Uterus (tissue), 4 donors: ENCODE data around the gene POU5F2. TPM values are rescaled to one million over a fixed set of nuclear protein-coding genes. Genes with fewer than 3 reads are reported as not detected.

ENCODE experiments used
- DNase-seq, 2 donors: peaks; one replicate each; pipeline ENCODE4 v3.0.0-alpha.2; 2019 to 2020
- H3K27ac ChIP-seq, 2 donors: fragments of 200-600 bp; sonication (generic); 1 replicate in 1 of 2; 2 replicates in 1 of 2; pipeline ENCODE4 v1.5.1; 2016 to 2018
- H3K27me3 ChIP-seq, 2 donors: fragments of 200-600 bp; sonication (generic); one replicate each; pipeline ENCODE4 v1.5.1; 2018 to 2019; ENCODE audit warnings: control low read depth in 1 of 2
- H3K36me3 ChIP-seq, 2 donors: fragments of 200-600 bp; sonication (generic); one replicate each; pipeline ENCODE4 v1.5.1; 2019; ENCODE audit warnings: control low read depth in 1 of 2
- H3K4me1 ChIP-seq, 2 donors: fragments of 200-600 bp; sonication (generic); one replicate each; pipeline ENCODE4 v1.5.1; 2018 to 2019; ENCODE audit warnings: control low read depth in 1 of 2
- H3K4me3 ChIP-seq, 2 donors: fragments of 200-600 bp; sonication (generic); 1 replicate in 1 of 2; 2 replicates in 1 of 2; pipeline ENCODE4 v1.5.1; 2018 to 2019; ENCODE audit warnings: mild to moderate bottlenecking in 1 of 2
- H3K9me3 ChIP-seq, 2 donors: fragments of 200-600 bp; sonication (generic); one replicate each; pipeline ENCODE4 v1.5.1; 2019; ENCODE audit warnings: control low read depth in 1 of 2
- POLR2A ChIP-seq, 2 donors: fragments of 450-650 bp; IDR thresholded peaks; one replicate each; pipeline ENCODE4 v1.6.1; 2016; ENCODE audit warnings: antibody characterized with exemption in 2 of 2, mild to moderate bottlenecking in 1 of 2, moderate library complexity in 1 of 2
- intact Hi-C: fragments of 100-400 bp; cut with DNase I; formaldehyde crosslinking; loops from one replicate; pipeline ENCODE4 v1.15.1; 2023; ENCODE audit warnings: low total_unique reads
- total RNA-seq, 4 donors: library from RNA; depleted of rRNA in 3 of 4; stranded (reverse); fragments of >200 nt in 3 of 4; gene quantifications; one replicate each; pipeline versions ENCODE4 v1.1.0 to v1.2.4, GENCODE V29; 2014 to 2023
- TF ChIP-seq, protein P1 (sequence below), 4 experiments: fragments of 200-600 bp in 2 of 4; fragments of 450-650 bp in 2 of 4; sonication (generic) in 2 of 4; IDR thresholded peaks; one replicate each; pipeline ENCODE4 v1.5.1; 2016 to 2019; ENCODE audit warnings: antibody characterized with exemption in 4 of 4, mild to moderate bottlenecking in 2 of 4, moderate library complexity in 1 of 4
- donor health status: DM: yes; HTN: yes; CAD: no.

POU5F2 gene
- total RNA-seq, 4 donors from 2014 or later: 1.2 to 6.4 (median 2.6) TPM

DNA sequence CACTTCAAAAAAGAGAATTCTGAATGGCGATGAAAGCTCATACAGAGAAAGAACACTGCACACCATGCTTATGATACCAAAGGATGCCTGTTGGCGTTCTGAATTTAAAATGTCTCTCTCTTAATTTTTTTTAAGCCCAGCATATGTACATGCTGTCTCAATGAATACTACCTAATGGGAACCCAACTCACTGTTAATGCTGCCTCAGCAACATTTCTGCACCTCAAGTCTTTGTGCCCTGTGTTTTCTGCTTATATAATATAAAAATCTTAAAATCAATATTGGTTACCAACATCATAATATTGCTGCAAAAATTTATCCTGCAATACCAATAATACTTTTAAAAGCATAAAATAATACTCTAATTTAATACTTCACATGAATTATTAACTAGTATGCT lies 44.1 kb upstream of the POU5F2 start:
- intact Hi-C loops: no loop called here
- Histone ChIP-seq H3K27me3 (no peaks in the 10 kb centered on the region), H3K9me3 (no peaks in the 10 kb centered on the region), H3K4me3 (no peak overlapping the region), H3K4me1 (no peaks in the 10 kb centered on the region), H3K27ac (no peak overlapping the region), H3K36me3 (no peaks in the 10 kb centered on the region)
- TF ChIP-seq, protein P1, sequence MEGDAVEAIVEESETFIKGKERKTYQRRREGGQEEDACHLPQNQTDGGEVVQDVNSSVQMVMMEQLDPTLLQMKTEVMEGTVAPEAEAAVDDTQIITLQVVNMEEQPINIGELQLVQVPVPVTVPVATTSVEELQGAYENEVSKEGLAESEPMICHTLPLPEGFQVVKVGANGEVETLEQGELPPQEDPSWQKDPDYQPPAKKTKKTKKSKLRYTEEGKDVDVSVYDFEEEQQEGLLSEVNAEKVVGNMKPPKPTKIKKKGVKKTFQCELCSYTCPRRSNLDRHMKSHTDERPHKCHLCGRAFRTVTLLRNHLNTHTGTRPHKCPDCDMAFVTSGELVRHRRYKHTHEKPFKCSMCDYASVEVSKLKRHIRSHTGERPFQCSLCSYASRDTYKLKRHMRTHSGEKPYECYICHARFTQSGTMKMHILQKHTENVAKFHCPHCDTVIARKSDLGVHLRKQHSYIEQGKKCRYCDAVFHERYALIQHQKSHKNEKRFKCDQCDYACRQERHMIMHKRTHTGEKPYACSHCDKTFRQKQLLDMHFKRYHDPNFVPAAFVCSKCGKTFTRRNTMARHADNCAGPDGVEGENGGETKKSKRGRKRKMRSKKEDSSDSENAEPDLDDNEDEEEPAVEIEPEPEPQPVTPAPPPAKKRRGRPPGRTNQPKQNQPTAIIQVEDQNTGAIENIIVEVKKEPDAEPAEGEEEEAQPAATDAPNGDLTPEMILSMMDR (IDR thresholded peaks at IDR 0.05): no peak
- TF ChIP-seq POLR2A (IDR thresholded peaks at IDR 0.05): no peak
- no peak for DNase-seq

DNA sequence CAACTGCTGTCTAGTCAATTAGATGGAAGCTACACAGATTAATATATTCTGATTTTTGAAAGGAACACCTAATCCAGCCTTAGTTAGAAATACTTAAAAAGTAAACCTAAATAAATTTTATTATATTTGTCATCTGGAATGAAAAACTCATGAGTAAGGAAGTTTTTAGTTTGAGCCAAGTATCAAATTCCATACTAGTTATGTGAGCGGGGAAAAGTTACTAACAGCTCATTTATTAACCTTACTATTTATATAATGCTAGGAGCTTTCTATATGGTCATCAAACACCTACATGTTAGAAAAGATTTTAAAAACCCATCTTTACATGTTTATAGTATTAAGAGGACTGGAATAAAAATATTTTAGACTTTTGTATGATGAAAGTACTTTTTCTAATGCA lies 41.6 kb upstream of the POU5F2 start:
- TF ChIP-seq, protein P1 (IDR thresholded peaks at IDR 0.05): no peak
- no peak for TF ChIP-seq POLR2A (IDR thresholded peaks at IDR 0.05)
- intact Hi-C loops: no loop called here
- no peaks in the 10 kb centered on the region for H3K9me3 ChIP-seq
- no peak for DNase-seq
- H3K4me1 ChIP-seq: no peaks in the 10 kb centered on the region
- no peaks in the 10 kb centered on the region for H3K36me3 ChIP-seq
- H3K27me3 ChIP-seq: no peaks in the 10 kb centered on the region
- H3K4me3 ChIP-seq: no peak overlapping the region
- no peak overlapping the region for H3K27ac ChIP-seq

GRCh38 chr5:93777620-93778019 lies 36.2 kb upstream of the POU5F2 start:
- no peak for DNase-seq
- Histone ChIP-seq H3K27me3 (no peaks in the 10 kb centered on the region), H3K9me3 (no peaks in the 10 kb centered on the region), H3K4me3 (no peak overlapping the region), H3K4me1 (no peaks in the 10 kb centered on the region), H3K27ac (no peak overlapping the region), H3K36me3 (no peaks in the 10 kb centered on the region)
- no peak for TF ChIP-seq POLR2A (IDR thresholded peaks at IDR 0.05)
- TF ChIP-seq, protein P1 (IDR thresholded peaks at IDR 0.05): no peak
- intact Hi-C loops: no loop called here

GRCh38 chr5:93756372-93756771 lies 15.0 kb upstream of the POU5F2 start:
- intact Hi-C loops: no loop called here
- Histone ChIP-seq H3K27ac (no peak overlapping the region), H3K9me3 (peaks cover 0 to 17% of the 10 kb centered on the region in 2 donors), H3K36me3 (no peaks in the 10 kb centered on the region), H3K27me3 (no peaks in the 10 kb centered on the region), H3K4me1 (no peaks in the 10 kb centered on the region), H3K4me3 (no peak overlapping the region)
- no peak for TF ChIP-seq POLR2A (IDR thresholded peaks at IDR 0.05)
- TF ChIP-seq, protein P1 (IDR thresholded peaks at IDR 0.05): no peak
- no peak for DNase-seq

DNA sequence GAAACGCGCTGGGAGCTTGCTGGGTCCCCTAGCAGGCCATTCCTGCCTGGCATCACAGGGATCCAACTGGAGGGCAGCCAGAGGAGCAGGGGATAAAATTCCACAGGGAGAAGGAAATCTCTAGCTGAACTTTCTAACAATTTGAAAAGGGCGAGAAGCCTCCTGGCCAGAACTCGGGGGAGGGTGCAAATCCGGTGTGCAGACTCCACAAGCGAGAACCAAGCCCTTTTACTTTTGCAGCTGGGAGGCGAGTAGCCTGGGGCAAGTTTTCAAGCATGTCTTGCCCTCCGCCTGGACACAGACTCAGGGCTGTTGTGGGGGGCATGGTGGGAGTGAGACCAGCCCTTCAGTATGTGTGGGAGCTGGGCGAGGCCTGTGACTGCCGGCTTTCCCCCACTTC lies 14.3 kb upstream of the POU5F2 start:
- no peaks in the 10 kb centered on the region for H3K27me3 ChIP-seq
- no peak overlapping the region for H3K27ac ChIP-seq
- no peak for DNase-seq
- H3K4me3 ChIP-seq: no peak overlapping the region
- intact Hi-C loops: no loop called here
- TF ChIP-seq POLR2A (IDR thresholded peaks at IDR 0.05): no peak
- TF ChIP-seq, protein P1 (IDR thresholded peaks at IDR 0.05): no peak
- H3K4me1 ChIP-seq: no peaks in the 10 kb centered on the region
- peaks cover 0 to 10% of the 10 kb centered on the region in 2 donors for H3K9me3 ChIP-seq
- no peaks in the 10 kb centered on the region for H3K36me3 ChIP-seq
